Testis (tissue), 2 donors: Measurements from ENCODE around the gene SYNPO.

Source experiments
- CTCF ChIP-seq, 3 experiments: fragments of 450-650 bp in 2 of 3; fragments of 200-600 bp in 1 of 3; sonication (generic) in 1 of 3; IDR thresholded peaks; one replicate each; pipeline ENCODE4 v1.5.1; 2016 to 2019; ENCODE audit warnings: antibody characterized with exemption in 3 of 3, mild to moderate bottlenecking in 2 of 3, moderate library complexity in 1 of 3
- POLR2A ChIP-seq: fragments of 450-650 bp; IDR thresholded peaks from one replicate; pipeline ENCODE4 v1.6.1; 2017; ENCODE audit warnings: antibody characterized with exemption, mild to moderate bottlenecking, moderate library complexity

GRCh38 chr5:150595466-150596031 lies 44.9 kb upstream of the SYNPO start:
- TF ChIP-seq CTCF (IDR thresholded peaks at IDR 0.05) (no peak), POLR2A (no peak)
